H1 (cell line): ENCODE results near the gene MYRIP. TPM values are rescaled to one million over a fixed set of nuclear protein-coding genes. Genes with fewer than 3 reads are reported as not detected.

Experiments
- CTCF ChIA-PET: fragments of 300-600 bp; sonication (Branson Sonifier 250); formaldehyde crosslinking; loops from one replicate; lab custom pipeline; 2021; ENCODE audit not compliant: partially characterized antibody; lab: Charles Lee
- POLR2A ChIA-PET: fragments of 300-600 bp; sonication (Branson Sonifier 250); formaldehyde crosslinking; loops from one replicate; lab custom pipeline; 2021; ENCODE audit warnings: inconsistent platforms; ENCODE audit not compliant: partially characterized antibody; lab: Charles Lee
- DNase-seq, 2 experiments: peaks; one replicate each; pipeline versions ENCODE4 v3.0.0 to v3.0.0-alpha.2; 2010 to 2022; ENCODE audit warnings: low spot score in 2 of 2, low read depth in 1 of 2, mixed read lengths in 1 of 2
- FAIRE-seq: peaks from 2 replicates; lab custom pipeline; 2011; peaks lifted over from hg19 to GRCh38; lab: Jason Lieb, UNC
- H2AFZ ChIP-seq: 2 replicates; pipeline ENCODE4 v1.8.1; 2012; ENCODE audit warnings: low read length, inconsistent platforms
- H2AK5ac ChIP-seq: 2 replicates; pipeline ENCODE4 v1.6.1; 2013; ENCODE audit warnings: low read depth, low read length
- H2BK120ac ChIP-seq: replicated peaks from 2 replicates; pipeline ENCODE3; 2013; ENCODE audit warnings: low read depth, low read length, inconsistent platforms
- H2BK12ac ChIP-seq: 2 replicates; pipeline ENCODE4 v1.6.1; 2013; ENCODE audit warnings: low read depth, low read length
- H2BK15ac ChIP-seq: 2 replicates; pipeline ENCODE4 v1.6.1; 2013; ENCODE audit warnings: low read length
- H2BK20ac ChIP-seq: 2 replicates; pipeline ENCODE4 v1.6.1; 2013; ENCODE audit warnings: low read length
- H2BK5ac ChIP-seq: 2 replicates; pipeline ENCODE4 v1.6.1; 2013; ENCODE audit warnings: low read depth, low read length
- H3K14ac ChIP-seq: 2 replicates; pipeline ENCODE4 v1.6.1; 2013; ENCODE audit warnings: inconsistent platforms; ENCODE audit not compliant: insufficient read length
- H3K18ac ChIP-seq: 2 replicates; pipeline ENCODE4 v1.6.1; 2013; ENCODE audit warnings: low read length; ENCODE audit errors: extremely low read depth
- H3K23ac ChIP-seq: 2 replicates; pipeline ENCODE4 v1.6.1; 2013; ENCODE audit warnings: inconsistent platforms; ENCODE audit not compliant: insufficient read length
- H3K23me2 ChIP-seq: 2 replicates; pipeline ENCODE4 v1.6.1; 2013; ENCODE audit warnings: low read depth, low read length
- H3K27ac ChIP-seq: 2 replicates; pipeline ENCODE4 v1.6.1; 2011; ENCODE audit warnings: low read depth, low read length, inconsistent platforms
- H3K27me3 ChIP-seq, 4 experiments: replicated peaks in 1 of 4; 1 replicate in 1 of 4; 2 replicates in 3 of 4; pipeline versions ENCODE4 v1.6.1 to v1.8.1; 2011 to 2013; ENCODE audit warnings: low read length in 3 of 4, mild to moderate bottlenecking in 3 of 4, inconsistent platforms in 2 of 4, mixed read lengths in 2 of 4, moderate library complexity in 1 of 4; ENCODE audit not compliant: control insufficient read depth in 3 of 4, insufficient read depth in 3 of 4; ENCODE audit errors: extremely low read depth in 1 of 4
- H3K36me3 ChIP-seq, 4 experiments: 2 replicates each; pipeline versions ENCODE4 v1.6.1 to v1.8.1; 2011 to 2013; ENCODE audit warnings: mild to moderate bottlenecking in 4 of 4, low read length in 3 of 4, moderate library complexity in 2 of 4, control low read depth in 1 of 4, inconsistent platforms in 1 of 4; ENCODE audit not compliant: insufficient read depth in 4 of 4, control insufficient read depth in 2 of 4
- H3K4ac ChIP-seq: replicated peaks from 2 replicates; pipeline ENCODE3; 2013; ENCODE audit warnings: low read length, low read depth, mixed read lengths, inconsistent platforms; ENCODE audit not compliant: insufficient read length
- H3K4me1 ChIP-seq, 4 experiments: replicated peaks in 1 of 4; 1 replicate in 1 of 4; 2 replicates in 3 of 4; pipeline versions ENCODE4 v1.6.1 to v1.8.1; 2011 to 2013; ENCODE audit warnings: low read length in 3 of 4, inconsistent platforms in 2 of 4, mixed read lengths in 1 of 4; ENCODE audit not compliant: insufficient read depth in 4 of 4, control insufficient read depth in 3 of 4
- H3K4me2 ChIP-seq, 2 experiments: 2 replicates each; pipeline versions ENCODE4 v1.6.1 to v1.8.1; 2011 to 2013; ENCODE audit warnings: low read depth in 2 of 2, low read length in 2 of 2, control low read depth in 1 of 2, inconsistent platforms in 1 of 2, mild to moderate bottlenecking in 1 of 2; ENCODE audit not compliant: insufficient read depth in 1 of 2
- H3K4me3 ChIP-seq, 4 experiments: fragments of 200-600, 300-600 bp in 1 of 4; sonication (generic), shearing (Covaris generic), sonication (Bioruptor Twin) in 1 of 4; 2 replicates each; pipeline versions ENCODE4 v1.5.1 to v1.8.1; 2011 to 2016; ENCODE audit warnings: low read length in 4 of 4, low read depth in 3 of 4, control low read depth in 2 of 4, inconsistent platforms in 2 of 4, mild to moderate bottlenecking in 2 of 4, mixed read lengths in 1 of 4, moderate library complexity in 1 of 4; ENCODE audit not compliant: insufficient read depth in 2 of 4; ENCODE audit errors: extremely low read depth in 1 of 4
- H3K56ac ChIP-seq: replicated peaks from 2 replicates; pipeline ENCODE3; 2013; ENCODE audit warnings: low read depth, mild to moderate bottlenecking, mixed read lengths, low read length, inconsistent platforms; ENCODE audit not compliant: insufficient read length
- H3K79me1 ChIP-seq: 2 replicates; pipeline ENCODE4 v1.6.1; 2013; ENCODE audit warnings: low read depth, low read length, control low read depth
- H3K79me2 ChIP-seq, 2 experiments: 2 replicates each; pipeline versions ENCODE4 v1.6.1 to v1.8.1; 2012 to 2013; ENCODE audit warnings: low read length in 2 of 2, mild to moderate bottlenecking in 2 of 2, inconsistent platforms in 1 of 2; ENCODE audit not compliant: insufficient read depth in 2 of 2, control insufficient read depth in 1 of 2
- H3K9ac ChIP-seq, 4 experiments: replicated peaks in 1 of 4; 1 replicate in 1 of 4; 2 replicates in 3 of 4; pipeline versions ENCODE4 v1.6.1 to v1.8.1; 2011 to 2013; ENCODE audit warnings: low read depth in 3 of 4, low read length in 3 of 4, control low read depth in 2 of 4, mild to moderate bottlenecking in 2 of 4, moderate library complexity in 2 of 4, inconsistent platforms in 1 of 4; ENCODE audit errors: extremely low read depth in 1 of 4
- H3K9me3 ChIP-seq, 2 experiments: 2 replicates each; pipeline versions ENCODE4 v1.6.1 to v1.8.1; 2012 to 2013; ENCODE audit warnings: mild to moderate bottlenecking in 2 of 2, moderate library complexity in 2 of 2, control low read depth in 1 of 2, inconsistent platforms in 1 of 2, low read depth in 1 of 2, low read length in 1 of 2, mixed read lengths in 1 of 2; ENCODE audit not compliant: insufficient read depth in 2 of 2
- H4K20me1 ChIP-seq, 2 experiments: replicated peaks in 1 of 2; 2 replicates each; pipeline versions ENCODE3 to v1.8.1; 2011 to 2013; ENCODE audit warnings: inconsistent platforms in 2 of 2, low read length in 2 of 2, mild to moderate bottlenecking in 1 of 2; ENCODE audit not compliant: insufficient read depth in 2 of 2, control insufficient read depth in 1 of 2
- H4K5ac ChIP-seq: 2 replicates; pipeline ENCODE4 v1.6.1; 2013; ENCODE audit warnings: low read length, low read depth, mixed read lengths, inconsistent platforms; ENCODE audit not compliant: insufficient read length
- H4K8ac ChIP-seq: 2 replicates; pipeline ENCODE4 v1.8.0; 2013; ENCODE audit warnings: mild to moderate bottlenecking, moderate library complexity, low read length, inconsistent platforms; ENCODE audit not compliant: insufficient read depth; ENCODE audit errors: extremely low read depth
- H4K91ac ChIP-seq: replicated peaks from 2 replicates; pipeline ENCODE3; 2013; ENCODE audit warnings: low read length, mixed read lengths, inconsistent platforms; ENCODE audit not compliant: insufficient read length
- CBX8 ChIP-seq: fragments of 300-800, 300-1000 bp; sonication (generic); IDR thresholded peaks from 2 replicates; pipeline ENCODE4 v1.7.1; 2016; ENCODE audit warnings: low read depth, low read length, borderline replicate concordance
- FOSL1 ChIP-seq: IDR thresholded peaks from 2 replicates; pipeline ENCODE4 v1.6.1; 2011; ENCODE audit warnings: mild to moderate bottlenecking, low read depth, low read length, moderate library complexity; ENCODE audit not compliant: insufficient read depth
- TCF12 ChIP-seq: IDR thresholded peaks from 2 replicates; pipeline ENCODE4 v1.6.1; 2011; ENCODE audit warnings: low read depth, mild to moderate bottlenecking, low read length
- WGBS, 2 experiments: shearing (Covaris generic) in 1 of 2; methylation state at CpG; one replicate each; pipeline versions ENCODE4 v1.1.6 to v1.1.7; 2013 to 2015; ENCODE audit warnings: low lambda C conversion rate in 2 of 2, mixed read lengths in 2 of 2, inconsistent platforms in 1 of 2, low coverage in 1 of 2, missing lambda C conversion rate in 1 of 2; ENCODE audit not compliant: insufficient replicate concordance in 2 of 2, insufficient coverage in 1 of 2, insufficient read length in 1 of 2; ENCODE audit errors: extremely low coverage in 1 of 2, missing lambda C conversion rate in 1 of 2; 5-methylcytosine and 5-hydroxymethylcytosine counted together
- polyA plus RNA-seq, 7 experiments: library from polyadenylated mRNA; depleted of rRNA in 3 of 7; stranded (reverse) in 5 of 7; unstranded in 2 of 7; fragments of >200 nt in 5 of 7; fragments of 200-250 nt in 2 of 7; gene quantifications; 1 replicate in 5 of 7; 2 replicates in 1 of 7; 4 replicates in 1 of 7; pipeline versions ENCODE4 v1.2.1 to v1.2.3, GENCODE V29; 2011 to 2013; ENCODE audit warnings: missing spikeins in 2 of 7, mixed read lengths in 2 of 7
- total RNA-seq: library from RNA; stranded (reverse); fragmentation: NEBNext Ultra II Directional; extraction: Animal tissue kit (Norgen Biotek cat#: 25700); gene quantifications from 2 replicates; pipeline ENCODE4 v1.2.1, GENCODE V29; 2021

MYRIP gene
- total and polyA plus RNA-seq, 2 of the 8 experiments (the other 6 are each of a cell fraction or from before 2014, with no cell fraction given), result 0.54 to 4.3 TPM

DNA sequence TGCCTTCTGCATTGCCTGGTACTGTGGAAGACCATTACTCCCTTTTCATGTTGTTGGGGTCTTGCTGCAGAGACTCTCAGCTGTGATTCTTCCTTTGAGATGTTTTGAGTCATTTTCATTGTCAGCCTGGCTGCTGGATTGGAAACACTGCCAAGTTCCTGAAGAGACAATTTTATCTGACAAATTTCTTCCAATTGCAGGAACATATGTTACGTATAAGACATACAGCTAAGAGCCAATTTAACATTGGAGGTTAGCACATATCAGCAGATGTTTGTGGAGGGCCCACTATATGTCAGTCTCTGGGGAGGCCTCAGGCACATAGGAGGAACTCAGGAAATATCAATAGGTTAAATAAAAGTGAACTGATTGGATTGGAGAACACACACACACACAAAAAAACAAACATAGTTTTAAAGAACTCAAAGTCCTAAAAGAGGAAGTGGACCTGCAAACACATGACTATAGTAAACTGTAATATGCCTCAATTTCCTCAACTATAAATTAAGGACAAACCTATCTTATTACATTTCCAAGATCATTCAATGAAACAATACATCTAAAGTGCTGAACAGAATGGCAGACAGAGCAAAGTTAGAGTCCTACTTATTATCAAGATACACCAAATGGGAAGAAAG lies 172.3 kb downstream of the MYRIP start:
- H3K23ac ChIP-seq, result no peak overlapping the region
- no peak overlapping the region for H3K9ac ChIP-seq
- no peak overlapping the region for H3K56ac ChIP-seq
- no peak overlapping the region for H2BK5ac ChIP-seq
- no peaks in the 10 kb centered on the region for H3K9me3 ChIP-seq
- H4K20me1 ChIP-seq, result no peaks in the 10 kb centered on the region
- no peak overlapping the region for H3K18ac ChIP-seq
- H2BK120ac ChIP-seq, result no peak overlapping the region
- no peak overlapping the region for H4K8ac ChIP-seq
- H3K4ac ChIP-seq, result no peak overlapping the region
- TF ChIP-seq CBX8 (no peak), FOSL1 (no peak), TCF12 (no peak)
- H3K4me3 ChIP-seq, result no peak overlapping the region
- no peak overlapping the region for H2BK20ac ChIP-seq
- no peak overlapping the region for H4K5ac ChIP-seq
- 93% methylated on average over 1 of the region's 1 CpG; no CpG with 5 or more reads in 1 of the 2 experiments for WGBS, 2 experiments
- H3K27ac ChIP-seq, result no peak overlapping the region
- H3K27me3 ChIP-seq, result no peaks in the 10 kb centered on the region
- H2BK15ac ChIP-seq, result no peak overlapping the region
- no peak overlapping the region for H2AK5ac ChIP-seq
- no peak for FAIRE-seq
- DNase-seq, result no peak
- CTCF ChIA-PET, result no interaction called here
- H2BK12ac ChIP-seq, result no peak overlapping the region
- H3K36me3 ChIP-seq, result no peaks in the 10 kb centered on the region
- H3K4me2 ChIP-seq, result no peak overlapping the region
- H3K23me2 ChIP-seq, result no peaks in the 10 kb centered on the region; the same call in 1 of the 2 replicates
- H3K79me2 ChIP-seq, result no peaks in the 10 kb centered on the region
- no peak overlapping the region for H4K91ac ChIP-seq
- H3K4me1 ChIP-seq, result 0 out of 7 replicates have a peak, but pooled peaks cover 0 to 2% (median 0%) of the 10 kb centered on the region in 4 experiments
- POLR2A ChIA-PET, result no interaction called here
- H3K79me1 ChIP-seq, result no peaks in the 10 kb centered on the region
- H2AFZ ChIP-seq, result no peak overlapping the region
- no peak overlapping the region for H3K14ac ChIP-seq
